ENCODE results near the gene C1GALT1C1. TPM values are rescaled to one million over a fixed set of nuclear protein-coding genes. Genes with fewer than 3 reads are reported as not detected.

Gene C1GALT1C1
- polyA plus RNA-seq (2012; rRNA removed): 26.9 and 30.9 TPM in 2 replicates
- polyA plus RNA-seq (2012; cell fraction: cytosol; rRNA removed): 38.4 and 49.7 TPM in 2 replicates
- 13.7 and 26.6 TPM in 2 replicates for polyA plus RNA-seq (2012; cell fraction: nucleus; rRNA removed)

- POLR2A ChIA-PET: interaction anchor here (1.0 kb wide), 2 partner anchors 26 to 69 kb away, joined by 3 to 4 read pairs; partner anchors contain the start of genes CUL4B and MCTS1
- DNase-seq: peak; percentile 89
Observed at GRCh38 chrX:120629667-120630537, at the start of gene C1GALT1C1. TSS of gene C1GALT1C1 (minus strand) at chrX:120630054. CDS start at chrX:120627166, 2,888 bp downstream.

More at GRCh38 chrX:120629667-120630537, at the start of gene C1GALT1C1:
- Histone ChIP-seq H3K9ac (peak within 1 kb of the TSS; percentile 65), H3K9me2 (no peaks in the 10 kb centered on the region), H3K4me1 (ENCODE audit: control insufficient read depth in 1 of 2, insufficient read depth in 2 of 2, low read depth in 1 of 2, low read length in 1 of 2) (peaks cover 0 to 5% of the 10 kb centered on the region in 2 experiments; a peak in 2 of 4 replicates), H3F3A (replicated peaks; ENCODE audit: insufficient read depth) (no peaks in the 10 kb centered on the region), H3K4me3 (ENCODE audit: low read depth in 2 of 2, low read length in 1 of 2) (peak within 1 kb of the TSS; percentile 55 to 72), H4K20me1 (ENCODE audit: insufficient read depth) (no peaks in the 10 kb centered on the region), H3K36me3 (replicated peaks in 1 of 2; ENCODE audit: control insufficient read depth in 1 of 2, insufficient read depth in 2 of 2, low read length in 1 of 2) (no peaks in the 10 kb centered on the region), H3K27me3 (ENCODE audit: insufficient read depth) (peaks cover 13% of the 10 kb centered on the region; the same call in 1 of the 2 replicates), H3K27ac (ENCODE audit: low read depth in 2 of 2, low read length in 1 of 2) (peak within 1 kb of the TSS; percentile 78 to 80), H3K4me2 (peak within 1 kb of the TSS; percentile 68), H3K79me2 (ENCODE audit: insufficient read depth) (peaks cover 24% of the 10 kb centered on the region), H2AFZ (ENCODE audit: low read depth) (peak within 1 kb of the TSS; percentile 82), H3K9me3 (no peaks in the 10 kb centered on the region)
- TF ChIP-seq GABPA (IDR thresholded peaks at IDR 0.05; ENCODE audit: low read depth): peak; percentile 42; the same call in 1 of the 2 replicates
- TF ChIP-seq USF2 (IDR thresholded peaks at IDR 0.05; ENCODE audit: borderline replicate concordance, low read depth, low read length): no peak
- no peak for TF ChIP-seq IRF3 (IDR thresholded peaks at IDR 0.05; ENCODE audit: low read depth, low read length)
- peak; percentile 72 for TF ChIP-seq POLR2AphosphoS5 (IDR thresholded peaks at IDR 0.05; ENCODE audit: low read depth, low read length)
- no peak for TF ChIP-seq FOXM1 (IDR thresholded peaks at IDR 0.05; ENCODE audit: low read depth)
- no peak for TF ChIP-seq SMC3 (IDR thresholded peaks at IDR 0.05; ENCODE audit: low read depth, low read length)
- 0 out of 2 replicates have a peak, but pooled peaks have one; percentile 9 for TF ChIP-seq SIN3A (IDR thresholded peaks at IDR 0.05; ENCODE audit: borderline replicate concordance, low read depth, low read length)
- TF ChIP-seq NRF1 (IDR thresholded peaks at IDR 0.05; ENCODE audit: low read depth, low read length): peak; percentile 81
- TF ChIP-seq TAF1 (IDR thresholded peaks at IDR 0.05; ENCODE audit: borderline replicate concordance, low read depth, low read length): no peak
- no peak for TF ChIP-seq REST (IDR thresholded peaks at IDR 0.05; ENCODE audit: low read depth, low read length)
- peak; percentile 72; the same call in 1 of the 2 replicates for TF ChIP-seq MXI1 (IDR thresholded peaks at IDR 0.05; ENCODE audit: low read depth, low read length)
- 18% methylated on average over 48 of the region's 68 CpGs for WGBS (ENCODE audit: low lambda C conversion rate)
- CTCF ChIA-PET: interaction anchor here (1.1 kb wide), 1 partner anchor 43 kb away, joined by 4 read pairs; no protein-coding TSS in a partner anchor
